Measurements from ENCODE around the gene TSPAN33.
"Not testable (repeated sequence)": the region's sequence is repeated elsewhere in the genome, so short reads cannot be mapped to it uniquely, and the experiment has no call there.

The TSPAN33 gene

GRCh38 chr7:129170441-129171021, 26.0 kb downstream of the TSPAN33 start:
- no peak for DNase-seq (ENCODE audit: low read depth)

- not testable (repeated sequence) for DNase-seq (ENCODE audit: low read depth)
These were observed 29.4 kb downstream of the TSPAN33 start for GRCh38 chr7:129173861-129174260.

- DNase-seq (ENCODE audit: low read depth): no peak
These were observed 32.6 kb downstream of the TSPAN33 start for GRCh38 chr7:129176916-129177710.

GRCh38 chr7:129184981-129185670, 40.6 kb downstream of the TSPAN33 start:
- DNase-seq (ENCODE audit: low read depth): no peak

- no peak for DNase-seq (ENCODE audit: low read depth)
These were observed 42.3 kb downstream of the TSPAN33 start for GRCh38 chr7:129186749-129187260.

GRCh38 chr7:129187681-129188371, 43.3 kb downstream of the TSPAN33 start:
- DNase-seq (ENCODE audit: low read depth): no peak

- no peak for DNase-seq (ENCODE audit: low read depth)
These were observed 43.9 kb downstream of the TSPAN33 start, which contains the start of gene SMO for GRCh38 chr7:129188372-129188891. TSS of gene SMO (plus strand) at chr7:129188633. CDS start at chr7:129189152, 519 bp downstream.

- DNase-seq (ENCODE audit: low read depth): no peak
These were observed 44.6 kb downstream of the TSPAN33 start for GRCh38 chr7:129188892-129189660.

- no peak for DNase-seq (ENCODE audit: low read depth)
These were observed 45.3 kb downstream of the TSPAN33 start for GRCh38 chr7:129189661-129190310.

- no peak for DNase-seq (ENCODE audit: low read depth)
These were observed 46.8 kb downstream of the TSPAN33 start for GRCh38 chr7:129191272-129191671.

- DNase-seq (ENCODE audit: low read depth): no peak
These were observed 49.4 kb downstream of the TSPAN33 start for GRCh38 chr7:129193892-129194291.

- DNase-seq (ENCODE audit: low read depth): no peak
These were observed 53.3 kb downstream of the TSPAN33 start for GRCh38 chr7:129197771-129198170.

GRCh38 chr7:129199406-129199805, 54.9 kb downstream of the TSPAN33 start:
- no peak for DNase-seq (ENCODE audit: low read depth)

GRCh38 chr7:129202058-129202777, 57.7 kb downstream of the TSPAN33 start:
- no peak for DNase-seq (ENCODE audit: low read depth)

- no peak for DNase-seq (ENCODE audit: low read depth)
These were observed 58.7 kb downstream of the TSPAN33 start for GRCh38 chr7:129203050-129203741.

- no peak for DNase-seq (ENCODE audit: low read depth)
These were observed 60.8 kb downstream of the TSPAN33 start for GRCh38 chr7:129205126-129205818.

GRCh38 chr7:129205987-129206785, 61.7 kb downstream of the TSPAN33 start:
- no peak for DNase-seq (ENCODE audit: low read depth)

- DNase-seq (ENCODE audit: low read depth): no peak
These were observed 64.2 kb downstream of the TSPAN33 start for GRCh38 chr7:129208667-129209066.
